Stimulated activated CD4-positive, alpha-beta T cell treated with anti-CD3 and anti-CD28 coated beads, Interleukin-4, amount 100 ng/mL, for 1 hour (primary cell): ENCODE data around the gene S1PR1.
A peak's percentile ranks its signal among the peaks of the same experiment; 100 is the strongest.
"Not testable (repeated sequence)": the region's sequence is repeated elsewhere in the genome, so short reads cannot be mapped to it uniquely, and the experiment has no call there.

ENCODE experiments used
- DNase-seq: peaks from one replicate; pipeline ENCODE4 v3.0.0-alpha.2; 2020

Gene S1PR1

GRCh38 chr1:101236516-101237228, at the start of gene S1PR1:
Gene S1PR1, plus strand, starts transcription at chr1:101237019. Its CDS starts 1,966 bp downstream, at chr1:101238985.
- DNase-seq, result peak; percentile 74

- DNase-seq, result no peak
These were observed 49.5 kb upstream of the S1PR1 start for GRCh38 chr1:101187297-101187696.

- no peak for DNase-seq
These were observed 48.5 kb upstream of the S1PR1 start for GRCh38 chr1:101188331-101188730.

- DNase-seq, result not testable (repeated sequence)
These were observed 47.9 kb upstream of the S1PR1 start for GRCh38 chr1:101188968-101189367.

- DNase-seq, result no peak
These were observed 46.4 kb upstream of the S1PR1 start for GRCh38 chr1:101190441-101190840.

- DNase-seq, result no peak
These were observed 45.8 kb upstream of the S1PR1 start for GRCh38 chr1:101191049-101191448.

GRCh38 chr1:101193733-101194169, 43.1 kb upstream of the S1PR1 start:
- DNase-seq, result no peak

- no peak for DNase-seq
These were observed 42.1 kb upstream of the S1PR1 start for GRCh38 chr1:101194746-101195145.

GRCh38 chr1:101196668-101197067, 40.2 kb upstream of the S1PR1 start:
- no peak for DNase-seq

GRCh38 chr1:101198842-101199636, 37.8 kb upstream of the S1PR1 start:
- peak; percentile 19 for DNase-seq

- DNase-seq, result no peak
These were observed 37.2 kb upstream of the S1PR1 start for GRCh38 chr1:101199637-101199982.

- DNase-seq, result no peak
These were observed 36.3 kb upstream of the S1PR1 start for GRCh38 chr1:101200513-101200912.

- no peak for DNase-seq
These were observed 32.8 kb upstream of the S1PR1 start for GRCh38 chr1:101203820-101204540.

- no peak for DNase-seq
These were observed 31.4 kb upstream of the S1PR1 start for GRCh38 chr1:101205457-101205856.

- not testable (repeated sequence) for DNase-seq
These were observed 30.7 kb upstream of the S1PR1 start for GRCh38 chr1:101206139-101206538.

- DNase-seq, result not testable (repeated sequence)
These were observed 29.5 kb upstream of the S1PR1 start for GRCh38 chr1:101207271-101207670.

- no peak for DNase-seq
These were observed 28.9 kb upstream of the S1PR1 start for GRCh38 chr1:101207891-101208290.

GRCh38 chr1:101215363-101216011, 21.3 kb upstream of the S1PR1 start:
- no peak for DNase-seq

GRCh38 chr1:101216623-101217022, 20.2 kb upstream of the S1PR1 start:
- no peak for DNase-seq

- no peak for DNase-seq
These were observed 19.7 kb upstream of the S1PR1 start for GRCh38 chr1:101217148-101217547.

GRCh38 chr1:101218968-101219367, 17.9 kb upstream of the S1PR1 start:
- not testable (repeated sequence) for DNase-seq

GRCh38 chr1:101219924-101220870, 16.6 kb upstream of the S1PR1 start:
- DNase-seq, result no peak
